Glomerular endothelial cell (primary cell): ENCODE measurements around the gene TIAM2. TPM values are rescaled to one million over a fixed set of nuclear protein-coding genes. Genes with fewer than 3 reads are reported as not detected.

Source experiments
- DNase-seq: peaks from one replicate; pipeline ENCODE4 v3.0.0-alpha.2; 2011; ENCODE audit warnings: low read depth, low spot score; ENCODE audit errors: extremely low read depth
- total RNA-seq: library from RNA; depleted of rRNA; stranded (reverse); fragments of >200 nt; gene quantifications from 2 replicates; pipeline ENCODE4 v1.2.3, GENCODE V29; 2015

The TIAM2 gene
- total RNA-seq, 1 donor from 2014 or later: 10.4 TPM

GRCh38 chr6:155055729-155056128 lies 60.6 kb downstream of the TIAM2 start:
- DNase-seq: no peak

GRCh38 chr6:155056756-155057155 lies 61.6 kb downstream of the TIAM2 start:
- no peak for DNase-seq

- no peak for DNase-seq
These were observed 66.3 kb downstream of the TIAM2 start for GRCh38 chr6:155061381-155061780.

- DNase-seq: no peak
These were observed 67.8 kb downstream of the TIAM2 start for GRCh38 chr6:155062866-155063341.

GRCh38 chr6:155064303-155064702 lies 69.2 kb downstream of the TIAM2 start:
- DNase-seq: no peak

GRCh38 chr6:155066361-155066760 lies 71.2 kb downstream of the TIAM2 start:
- DNase-seq: no peak

GRCh38 chr6:155066921-155067680 lies 72.0 kb downstream of the TIAM2 start:
- DNase-seq: no peak

- no peak for DNase-seq
These were observed 73.0 kb downstream of the TIAM2 start for GRCh38 chr6:155067956-155068615.

GRCh38 chr6:155069543-155069942 lies 74.4 kb downstream of the TIAM2 start:
- no peak for DNase-seq

- DNase-seq: no peak
These were observed 81.0 kb downstream of the TIAM2 start for GRCh38 chr6:155075930-155076695.

GRCh38 chr6:155077331-155077730 lies 82.2 kb downstream of the TIAM2 start:
- no peak for DNase-seq

GRCh38 chr6:155077784-155078183 lies 82.7 kb downstream of the TIAM2 start:
- no peak for DNase-seq

- no peak for DNase-seq
These were observed 83.2 kb downstream of the TIAM2 start for GRCh38 chr6:155078331-155078745.

- DNase-seq: no peak
These were observed 84.9 kb downstream of the TIAM2 start for GRCh38 chr6:155079985-155080452.

GRCh38 chr6:155080881-155081845 lies 86.0 kb downstream of the TIAM2 start:
- no peak for DNase-seq

GRCh38 chr6:155084431-155085123 lies 89.5 kb downstream of the TIAM2 start:
- DNase-seq: no peak

GRCh38 chr6:155085582-155086257 lies 90.6 kb downstream of the TIAM2 start:
- no peak for DNase-seq

GRCh38 chr6:155088856-155089255 lies 93.7 kb downstream of the TIAM2 start:
- DNase-seq: no peak

- DNase-seq: no peak
These were observed 94.6 kb downstream of the TIAM2 start for GRCh38 chr6:155089746-155090145.
